GM12891 (cell line): Measurements from ENCODE around the gene CFL2.
"Not testable (repeated sequence)": the region's sequence is repeated elsewhere in the genome, so short reads cannot be mapped to it uniquely, and the experiment has no call there.

Experiments used
- DNase-seq: peaks from one replicate; pipeline ENCODE4 v3.0.0; 2011; ENCODE audit warnings: low spot score; ENCODE audit not compliant: insufficient read length
- FAIRE-seq: peaks from 2 replicates; lab custom pipeline; 2011; peaks lifted over from hg19 to GRCh38; lab: Jason Lieb, UNC
- PAX5 ChIP-seq: IDR thresholded peaks from 2 replicates; pipeline ENCODE4 v1.6.1; 2011; ENCODE audit warnings: low read length, moderate library complexity, mild to moderate bottlenecking; ENCODE audit not compliant: insufficient read depth, severe bottlenecking
- POLR2A ChIP-seq: IDR thresholded peaks from 2 replicates; pipeline ENCODE4 v1.6.1; 2011; ENCODE audit warnings: low read depth, low read length, control low read depth
- POLR2AphosphoS5 ChIP-seq: IDR thresholded peaks from 2 replicates; pipeline ENCODE4 v1.6.1; 2011; ENCODE audit warnings: low read depth, low read length, control low read depth
- POU2F2 ChIP-seq: IDR thresholded peaks from 2 replicates; pipeline ENCODE4 v1.6.1; 2011; ENCODE audit warnings: low read depth, mild to moderate bottlenecking, control low read depth, low read length, moderate library complexity
- SPI1 ChIP-seq: IDR thresholded peaks from 2 replicates; pipeline ENCODE4 v1.6.1; 2011; ENCODE audit warnings: low read depth, low read length, control low read depth
- TAF1 ChIP-seq: IDR thresholded peaks from 2 replicates; pipeline ENCODE4 v1.6.1; 2011; ENCODE audit warnings: low read depth, low read length, control low read depth

CFL2 gene

DNA sequence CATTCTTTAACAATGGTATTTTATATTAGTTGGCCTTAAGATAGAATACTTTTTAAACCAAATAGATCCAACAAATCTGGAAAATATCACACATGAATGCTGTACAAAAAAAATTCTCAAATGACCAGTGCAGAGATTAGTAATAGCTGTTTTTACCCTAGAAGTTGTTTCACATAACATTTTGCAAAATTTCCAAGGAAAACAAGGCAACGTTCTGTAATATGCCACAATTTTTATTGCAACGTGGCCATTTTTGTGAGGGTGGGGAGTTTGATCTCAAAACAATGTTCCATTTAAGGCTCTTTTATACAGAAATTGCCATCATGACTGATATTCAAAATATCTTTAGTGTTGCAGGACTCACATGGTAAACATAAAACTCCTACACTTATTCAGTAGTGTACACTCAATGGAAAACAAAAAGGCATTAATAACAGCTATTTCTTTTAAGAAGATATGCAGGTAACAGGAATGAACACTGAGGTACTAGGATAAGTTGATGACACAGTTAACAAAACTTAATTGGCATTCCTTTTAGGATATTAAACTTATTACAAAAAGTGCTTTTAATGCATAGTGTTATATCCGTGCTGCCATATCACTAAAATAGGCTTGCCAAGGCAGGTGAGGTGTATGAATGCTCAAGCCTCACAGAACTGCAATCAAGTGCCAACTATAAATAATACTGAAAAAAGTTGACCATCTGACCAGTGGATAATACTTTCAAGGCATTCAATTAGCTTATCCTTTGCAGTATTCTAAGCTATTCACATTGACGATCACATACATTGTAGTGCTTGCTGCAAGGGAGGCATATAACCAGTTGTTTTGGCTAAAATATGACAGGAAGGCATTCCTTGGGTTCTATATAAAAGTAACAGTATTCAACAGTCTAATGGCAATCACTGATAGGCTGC lies 2.3 kb downstream of the CFL2 start:
- no peak for DNase-seq
- TF ChIP-seq POLR2AphosphoS5 = no peak
- no peak for TF ChIP-seq PAX5
- TF ChIP-seq SPI1 = no peak
- no peak for TF ChIP-seq POLR2A
- TF ChIP-seq POU2F2 = no peak
- TF ChIP-seq TAF1 = no peak
- no peak for FAIRE-seq

GRCh38 chr14:34711169-34711568 lies 3.2 kb downstream of the CFL2 start:
- no peak for TF ChIP-seq SPI1
- TF ChIP-seq POU2F2 = 0 out of 2 replicates have a peak, but pooled peaks have one; percentile 35
- TF ChIP-seq POLR2A = no peak
- no peak for TF ChIP-seq PAX5
- no peak for TF ChIP-seq POLR2AphosphoS5
- TF ChIP-seq TAF1 = no peak
- peak; percentile 78 for FAIRE-seq
- no peak for DNase-seq

DNA sequence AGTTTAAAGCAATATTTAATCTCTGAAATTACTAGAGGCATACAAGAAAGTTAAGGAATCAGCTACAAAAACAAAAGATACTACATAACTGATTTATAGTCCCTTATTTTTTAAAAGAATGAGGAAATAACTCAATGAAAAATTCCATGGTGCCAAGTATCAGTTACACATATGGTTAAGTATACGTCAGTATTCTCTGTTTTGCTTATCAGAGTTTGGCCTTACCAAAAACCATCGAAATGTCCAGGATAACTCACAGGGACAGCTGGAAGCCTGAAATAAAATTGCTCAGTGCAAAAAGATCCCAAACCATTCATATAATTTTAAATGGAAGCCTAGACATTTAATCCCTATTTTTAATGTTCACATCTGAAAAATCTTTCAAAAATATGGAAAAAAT lies 3.6 kb downstream of the CFL2 start:
- no peak for DNase-seq
- no peak for FAIRE-seq
- no peak for TF ChIP-seq PAX5
- TF ChIP-seq POU2F2 = no peak
- no peak for TF ChIP-seq SPI1
- TF ChIP-seq POLR2A = no peak
- no peak for TF ChIP-seq TAF1
- no peak for TF ChIP-seq POLR2AphosphoS5

DNA sequence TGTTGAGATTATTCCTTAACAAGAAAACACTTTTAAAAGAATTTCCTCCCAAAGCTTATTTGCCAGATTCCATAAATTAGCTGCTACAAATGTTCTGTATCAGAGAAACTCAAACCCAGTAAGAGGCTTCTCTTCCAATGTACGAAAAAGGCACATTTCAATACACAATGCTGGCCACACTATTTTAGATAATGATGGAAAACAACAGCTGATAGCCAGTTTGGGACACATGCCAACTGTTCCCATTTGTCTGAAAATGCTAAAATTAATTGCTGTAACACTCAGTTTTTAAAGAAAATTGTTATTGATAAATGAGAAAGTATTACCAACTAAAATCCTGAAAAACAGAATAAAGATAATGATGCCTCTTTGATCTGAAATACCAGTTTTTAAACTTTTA lies 4.4 kb downstream of the CFL2 start:
- TF ChIP-seq PAX5 = no peak
- TF ChIP-seq POU2F2 = no peak
- no peak for TF ChIP-seq POLR2A
- no peak for TF ChIP-seq SPI1
- TF ChIP-seq TAF1 = no peak
- no peak for TF ChIP-seq POLR2AphosphoS5
- FAIRE-seq (no peak), DNase-seq (no peak)

DNA sequence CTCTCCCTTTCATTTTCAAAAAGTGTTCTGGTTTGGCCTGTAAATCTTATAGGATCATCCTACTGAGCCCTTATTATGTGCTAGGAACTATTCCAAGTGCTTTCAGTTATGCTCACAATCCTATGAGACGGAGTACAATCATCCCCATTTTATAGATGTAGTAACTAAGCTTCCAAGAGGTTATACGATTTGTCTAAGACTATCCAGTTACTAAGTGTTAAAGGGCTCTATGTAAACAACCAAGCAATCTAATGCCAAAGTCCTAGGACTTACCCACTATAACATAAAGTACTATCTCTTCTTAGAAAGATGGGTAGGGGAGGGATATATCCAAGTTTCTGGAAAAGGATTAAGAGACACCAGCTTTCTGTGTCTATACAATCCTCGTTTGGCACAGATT lies 6.7 kb downstream of the CFL2 start:
- TF ChIP-seq POLR2A = no peak
- no peak for TF ChIP-seq TAF1
- TF ChIP-seq PAX5 = no peak
- no peak for TF ChIP-seq SPI1
- TF ChIP-seq POLR2AphosphoS5 = no peak
- TF ChIP-seq POU2F2 = no peak
- DNase-seq (no peak), FAIRE-seq (no peak)

DNA sequence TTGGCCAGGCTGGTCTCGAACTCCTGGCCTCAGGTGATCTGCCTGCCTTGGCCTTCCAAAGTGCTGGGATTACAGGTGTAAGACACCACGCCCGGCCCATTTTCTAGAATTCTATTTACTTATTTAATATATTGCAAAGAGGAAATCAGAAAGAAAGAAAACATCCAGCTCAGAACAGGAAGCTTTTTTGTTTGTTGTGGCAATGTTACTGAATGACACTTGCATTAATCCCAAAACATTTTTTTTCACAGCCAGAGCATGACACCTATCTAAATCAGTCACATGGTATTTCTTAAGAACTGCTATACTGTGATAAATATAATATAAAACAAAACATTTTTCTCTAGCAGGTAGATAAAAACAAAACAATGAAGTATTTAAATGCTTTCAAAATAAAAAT lies 12.6 kb downstream of the CFL2 start:
- TF ChIP-seq PAX5 (no peak), TAF1 (no peak), POU2F2 (no peak), SPI1 (no peak)
- DNase-seq = no peak
- no peak for FAIRE-seq

DNA sequence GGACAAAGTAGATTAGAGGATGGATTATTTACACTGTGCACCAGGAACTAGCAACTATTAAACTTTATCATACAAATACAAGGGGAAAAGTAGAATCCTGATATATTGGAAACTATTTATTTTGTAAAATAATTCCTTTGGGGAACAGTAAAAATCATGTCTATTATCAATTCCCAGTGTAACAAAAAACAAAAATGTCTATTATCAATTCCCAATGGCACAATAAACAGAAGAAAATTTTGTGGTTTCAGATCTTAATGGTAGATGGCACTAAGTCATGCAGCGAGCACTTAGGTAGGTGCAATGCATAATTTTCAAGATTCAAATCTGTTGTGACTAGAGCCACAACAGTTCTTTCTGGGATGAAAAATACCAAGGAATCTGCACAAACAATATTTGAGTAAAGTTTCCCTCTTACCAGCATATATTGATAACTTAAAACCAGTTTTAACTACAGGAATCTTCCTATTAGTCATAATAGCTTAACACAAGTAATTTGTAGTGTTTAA lies 13.7 kb downstream of the CFL2 start:
- DNase-seq = no peak
- no peak for FAIRE-seq
- TF ChIP-seq PAX5 (no peak), POU2F2 (no peak), SPI1 (no peak), TAF1 (no peak), POLR2AphosphoS5 (no peak), POLR2A (no peak)

DNA sequence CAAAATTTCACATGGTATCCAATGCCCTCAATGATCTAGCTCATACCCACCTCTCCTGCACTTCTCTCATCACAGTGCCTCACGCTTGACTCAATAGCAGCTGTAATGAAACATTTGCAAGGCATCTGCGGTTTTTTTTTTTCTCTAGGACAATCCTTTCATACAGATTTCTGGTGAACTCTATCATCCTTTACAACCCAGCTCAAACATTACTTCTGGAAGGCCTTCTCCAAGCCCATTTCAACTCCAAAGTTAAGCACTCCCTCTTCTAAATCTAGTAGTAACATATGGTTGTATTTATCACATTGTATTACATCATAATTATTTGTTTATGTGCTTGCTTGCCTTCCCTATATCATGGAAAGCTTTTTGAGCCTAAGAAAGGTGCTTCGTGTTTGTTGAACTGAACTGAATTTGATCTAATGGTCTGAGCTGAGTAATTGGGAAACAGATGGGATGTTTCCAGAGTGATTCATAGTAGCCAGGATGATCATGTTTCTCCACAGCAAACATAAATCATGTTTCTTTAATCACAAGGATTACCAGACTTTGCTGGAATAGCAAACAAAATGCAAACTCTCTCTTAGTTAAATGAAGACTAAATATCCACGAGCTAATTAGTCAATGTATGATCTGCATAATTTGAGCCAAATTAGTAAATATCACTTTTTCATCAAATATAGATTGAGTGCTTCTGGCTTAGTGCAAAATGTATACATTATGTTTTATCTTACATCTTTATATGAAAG lies 14.3 kb downstream of the CFL2 start:
- FAIRE-seq (no peak), DNase-seq (no peak)
- TF ChIP-seq SPI1 (no peak), PAX5 (no peak), POLR2AphosphoS5 (no peak), POU2F2 (no peak), TAF1 (no peak), POLR2A (no peak)

DNA sequence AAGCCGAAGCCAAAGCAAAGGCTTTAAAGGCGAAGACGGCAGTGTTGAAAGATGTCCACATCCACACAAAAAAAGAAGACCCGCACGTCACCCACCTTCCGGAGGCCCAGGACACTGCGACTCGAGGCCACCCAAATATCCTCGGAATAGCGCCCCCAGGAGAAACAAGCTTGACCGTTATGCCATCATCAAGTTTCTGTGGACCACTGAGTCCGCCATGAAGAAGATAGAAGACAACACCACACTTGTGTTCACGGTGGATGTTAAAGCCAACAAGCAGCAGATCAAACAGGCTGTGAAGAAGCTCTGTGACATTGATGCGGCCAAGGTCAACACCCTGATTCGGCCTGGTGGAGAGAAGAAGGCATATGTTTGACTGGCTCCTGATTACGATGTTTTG lies 20.2 kb downstream of the CFL2 start:
- FAIRE-seq, DNase-seq: not testable (repeated sequence)
